Astrocyte (in vitro differentiated cells and primary cell): ENCODE measurements around the gene ZBTB44. TPM values are rescaled to one million over a fixed set of nuclear protein-coding genes. Genes with fewer than 3 reads are reported as not detected.
A peak's percentile ranks its signal among the peaks of the same experiment; 100 is the strongest.

ENCODE experiments used
- DNase-seq: peaks from one replicate; pipeline ENCODE4 v3.0.0-alpha.2; 2010; ENCODE audit warnings: low read depth
- FAIRE-seq: peaks from 2 replicates; lab custom pipeline; 2011; peaks lifted over from hg19 to GRCh38; lab: Jason Lieb, UNC
- H2AFZ ChIP-seq: 2 replicates; pipeline ENCODE4 v1.6.0; 2012; ENCODE audit warnings: low read depth, low read length, inconsistent platforms
- H3K27ac ChIP-seq: 2 replicates; pipeline ENCODE4 v1.5.1; 2011; ENCODE audit warnings: low read depth, low read length, inconsistent platforms
- H3K27me3 ChIP-seq: 2 replicates; pipeline ENCODE4 v1.6.0; 2011; ENCODE audit warnings: low read length, inconsistent platforms; ENCODE audit not compliant: insufficient read depth
- H3K36me3 ChIP-seq: 2 replicates; pipeline ENCODE4 v1.5.1; 2011; ENCODE audit warnings: low read length, inconsistent platforms; ENCODE audit not compliant: insufficient read depth
- H3K4me1 ChIP-seq: 2 replicates; pipeline ENCODE4 v1.5.1; 2011; ENCODE audit warnings: low read length, inconsistent platforms; ENCODE audit not compliant: insufficient read depth
- H3K4me2 ChIP-seq: 2 replicates; pipeline ENCODE4 v1.6.0; 2012; ENCODE audit warnings: low read length, inconsistent platforms
- H3K4me3 ChIP-seq: 2 replicates; pipeline ENCODE4 v1.5.1; 2011; ENCODE audit warnings: low read depth, mild to moderate bottlenecking, low read length, inconsistent platforms; ENCODE audit not compliant: insufficient read depth
- H3K79me2 ChIP-seq: 2 replicates; pipeline ENCODE4 v1.6.0; 2012; ENCODE audit warnings: mild to moderate bottlenecking, low read length, inconsistent platforms; ENCODE audit not compliant: insufficient read depth
- H3K9ac ChIP-seq: 2 replicates; pipeline ENCODE4 v1.6.0; 2012; ENCODE audit warnings: mild to moderate bottlenecking, low read length, inconsistent platforms
- H3K9me3 ChIP-seq: 2 replicates; pipeline ENCODE4 v1.5.1; 2012; ENCODE audit warnings: low read depth, mild to moderate bottlenecking, low read length, inconsistent platforms; ENCODE audit not compliant: insufficient read depth
- H4K20me1 ChIP-seq: 2 replicates; pipeline ENCODE4 v1.6.0; 2012; ENCODE audit warnings: low read length, inconsistent platforms; ENCODE audit not compliant: insufficient read depth
- H3K27ac Mint-ChIP-seq: one replicate; pipeline ENCODE4 v1.8.0; 2021; ENCODE audit warnings: mild to moderate bottlenecking, mixed read lengths; ENCODE audit not compliant: unreplicated experiment
- H3K27me3 Mint-ChIP-seq: one replicate; pipeline ENCODE4 v1.8.0; 2021; ENCODE audit warnings: low read depth, mixed read lengths; ENCODE audit not compliant: unreplicated experiment
- H3K36me3 Mint-ChIP-seq: one replicate; pipeline ENCODE4 v1.8.0; 2021; ENCODE audit warnings: low read depth, mixed read lengths; ENCODE audit not compliant: unreplicated experiment
- H3K4me1 Mint-ChIP-seq: one replicate; pipeline ENCODE4 v1.8.0; 2021; ENCODE audit warnings: low read depth, mixed read lengths; ENCODE audit not compliant: unreplicated experiment
- H3K4me3 Mint-ChIP-seq: one replicate; pipeline ENCODE4 v1.8.0; 2021; ENCODE audit warnings: mild to moderate bottlenecking, moderate library complexity, mixed read lengths; ENCODE audit not compliant: unreplicated experiment
- H3K9me3 Mint-ChIP-seq: one replicate; pipeline ENCODE4 v1.8.0; 2021; ENCODE audit warnings: mild to moderate bottlenecking, mixed read lengths; ENCODE audit not compliant: unreplicated experiment
- CTCF ChIP-seq: IDR thresholded peaks from 2 replicates; pipeline ENCODE4 v1.5.1; 2011; ENCODE audit warnings: low read depth, mild to moderate bottlenecking, inconsistent platforms, low read length, moderate library complexity; ENCODE audit not compliant: insufficient read depth
- EZH2 ChIP-seq: IDR thresholded peaks from 2 replicates; pipeline ENCODE4 v1.6.1; 2012; ENCODE audit warnings: mild to moderate bottlenecking, low read length, inconsistent platforms; ENCODE audit not compliant: insufficient read depth
- total RNA-seq: library from RNA; stranded (reverse); gene quantifications from 2 replicates; pipeline ENCODE4 v1.2.1, GENCODE V29; 2021

Gene ZBTB44
- total RNA-seq, 1 donor from 2014 or later: 25.3 TPM

- Mint-ChIP-seq H3K36me3 (no peaks in the 10 kb centered on the region), H3K4me3 (no peak overlapping the region), H3K27ac (no peak overlapping the region), H3K9me3 (peaks cover 3% of the 10 kb centered on the region), H3K4me1 (peaks cover 24% of the 10 kb centered on the region), H3K27me3 (peaks cover 6% of the 10 kb centered on the region)
- H3K27ac ChIP-seq: no peak overlapping the region
- FAIRE-seq (no peak), DNase-seq (no peak)
- no peak overlapping the region for H3K4me2 ChIP-seq
- TF ChIP-seq EZH2 (no peak), CTCF (no peak)
- no peak overlapping the region for H3K9ac ChIP-seq
- H3K4me1 ChIP-seq: no peaks in the 10 kb centered on the region
- no peak overlapping the region for H3K4me3 ChIP-seq
- H2AFZ ChIP-seq: no peak overlapping the region
- H3K9me3 ChIP-seq: no peaks in the 10 kb centered on the region
- H4K20me1 ChIP-seq: no peaks in the 10 kb centered on the region
- no peaks in the 10 kb centered on the region for H3K36me3 ChIP-seq
- no peaks in the 10 kb centered on the region for H3K27me3 ChIP-seq
- H3K79me2 ChIP-seq: no peaks in the 10 kb centered on the region
Measured at GRCh38 chr11:130180896-130181294, 133.8 kb downstream of the ZBTB44 start.

GRCh38 chr11:130180491-130180890 is 134.2 kb downstream of the ZBTB44 start:
- no peak for TF ChIP-seq CTCF
- Histone ChIP-seq H3K79me2 (no peaks in the 10 kb centered on the region), H3K9me3 (no peaks in the 10 kb centered on the region), H3K36me3 (no peaks in the 10 kb centered on the region), H3K4me1 (no peaks in the 10 kb centered on the region), H3K4me2 (no peak overlapping the region), H2AFZ (no peak overlapping the region), H3K27me3 (no peaks in the 10 kb centered on the region), H3K4me3 (no peak overlapping the region), H3K9ac (no peak overlapping the region), H4K20me1 (no peaks in the 10 kb centered on the region), H3K27ac (no peak overlapping the region)
- DNase-seq: peak; percentile 17
- Mint-ChIP-seq H3K27me3 (peaks cover 6% of the 10 kb centered on the region), H3K9me3 (peaks cover 3% of the 10 kb centered on the region), H3K4me3 (no peak overlapping the region), H3K4me1 (peaks cover 24% of the 10 kb centered on the region), H3K36me3 (no peaks in the 10 kb centered on the region), H3K27ac (no peak overlapping the region)
- no peak for FAIRE-seq

GRCh38 chr11:130179396-130180306 is 135.1 kb downstream of the ZBTB44 start:
- H3K9me3 ChIP-seq: no peaks in the 10 kb centered on the region

More at GRCh38 chr11:130179396-130180306, 135.1 kb downstream of the ZBTB44 start:
- Mint-ChIP-seq H3K27ac (no peak overlapping the region), H3K36me3 (no peaks in the 10 kb centered on the region), H3K4me1 (peaks cover 24% of the 10 kb centered on the region), H3K4me3 (no peak overlapping the region), H3K9me3 (no peaks in the 10 kb centered on the region), H3K27me3 (peaks cover 2% of the 10 kb centered on the region)
- Histone ChIP-seq H3K79me2 (no peaks in the 10 kb centered on the region), H2AFZ (no peak overlapping the region), H4K20me1 (no peaks in the 10 kb centered on the region), H3K4me3 (no peak overlapping the region), H3K27ac (no peak overlapping the region), H3K9ac (no peak overlapping the region), H3K4me2 (no peak overlapping the region), H3K27me3 (peaks cover 3% of the 10 kb centered on the region), H3K4me1 (no peaks in the 10 kb centered on the region), H3K36me3 (no peaks in the 10 kb centered on the region)
- DNase-seq: no peak
- FAIRE-seq: no peak
- TF ChIP-seq CTCF (no peak), EZH2 (no peak)
